HFFc6 (cell line): ENCODE data around the gene ACSS1. TPM values are rescaled to one million over a fixed set of nuclear protein-coding genes. Genes with fewer than 3 reads are reported as not detected.

ENCODE experiments used
- DNase-seq: peaks from one replicate; pipeline ENCODE4 v3.0.0-alpha.2; 2018
- H3K27ac Mint-ChIP-seq: 2 replicates; pipeline ENCODE4 v1.8.0; 2020; ENCODE audit warnings: mild to moderate bottlenecking, mixed read lengths
- H3K27me3 Mint-ChIP-seq: 2 replicates; pipeline ENCODE4 v1.8.0; 2021; ENCODE audit warnings: mild to moderate bottlenecking, moderate library complexity, mixed read lengths; ENCODE audit not compliant: insufficient read depth
- H3K36me3 Mint-ChIP-seq: 2 replicates; pipeline ENCODE4 v1.8.0; 2021; ENCODE audit warnings: low read depth, mixed read lengths
- H3K4me1 Mint-ChIP-seq: 2 replicates; pipeline ENCODE4 v1.8.0; 2020; ENCODE audit warnings: low read depth, mixed read lengths
- H3K4me3 Mint-ChIP-seq: 2 replicates; pipeline ENCODE4 v1.8.0; 2020; ENCODE audit warnings: mild to moderate bottlenecking, moderate library complexity, mixed read lengths
- H3K9me3 Mint-ChIP-seq: 2 replicates; pipeline ENCODE4 v1.8.0; 2020; ENCODE audit warnings: mild to moderate bottlenecking, mixed read lengths
- CTCF ChIP-seq: fragments of 200-600 bp; sonication (generic); IDR thresholded peaks from 2 replicates; pipeline ENCODE4 v1.5.0; 2021; ENCODE audit warnings: antibody characterized with exemption, mild to moderate bottlenecking
- total RNA-seq, 6 experiments: library from RNA; stranded (reverse); fragmentation: NEBNext Ultra II Directional; extraction: Animal tissue kit (Norgen Biotek cat#: 25700); gene quantifications; 2 replicates in 1 of 6; 3 replicates in 5 of 6; pipeline ENCODE4 v1.2.3, GENCODE V29; 2021

The ACSS1 gene
- total RNA-seq, 6 experiments from 2014 or later: 0.80 to 1.4 (median 1.2) TPM

- H3K27me3 Mint-ChIP-seq: peaks cover 58% of the 10 kb centered on the region
- no peaks in the 10 kb centered on the region for H3K9me3 Mint-ChIP-seq
- no peak overlapping the region for H3K4me3 Mint-ChIP-seq
- DNase-seq: no peak
- H3K36me3 Mint-ChIP-seq: no peaks in the 10 kb centered on the region
- no peak for TF ChIP-seq CTCF
- no peaks in the 10 kb centered on the region for H3K4me1 Mint-ChIP-seq
- H3K27ac Mint-ChIP-seq: no peak overlapping the region
These were observed 32.8 kb upstream of the ACSS1 start for GRCh38 chr20:25090492-25091429.

GRCh38 chr20:25089662-25090061 lies 31.7 kb upstream of the ACSS1 start:
- Mint-ChIP-seq H3K9me3 (no peaks in the 10 kb centered on the region), H3K4me1 (no peaks in the 10 kb centered on the region), H3K27me3 (peaks cover 66% of the 10 kb centered on the region), H3K27ac (no peak overlapping the region), H3K4me3 (no peak overlapping the region), H3K36me3 (no peaks in the 10 kb centered on the region)
- no peak for TF ChIP-seq CTCF
- no peak for DNase-seq

- DNase-seq: no peak
- H3K9me3 Mint-ChIP-seq: no peaks in the 10 kb centered on the region
- H3K36me3 Mint-ChIP-seq: no peaks in the 10 kb centered on the region
- H3K4me3 Mint-ChIP-seq: no peak overlapping the region
- no peak for TF ChIP-seq CTCF
- no peak overlapping the region for H3K27ac Mint-ChIP-seq
- peaks cover 65% of the 10 kb centered on the region for H3K27me3 Mint-ChIP-seq
- H3K4me1 Mint-ChIP-seq: no peaks in the 10 kb centered on the region
These were observed 31.2 kb upstream of the ACSS1 start for GRCh38 chr20:25089096-25089495.

- H3K27me3 Mint-ChIP-seq: peaks cover 69% of the 10 kb centered on the region
- no peak overlapping the region for H3K27ac Mint-ChIP-seq
- no peaks in the 10 kb centered on the region for H3K36me3 Mint-ChIP-seq
- no peak overlapping the region for H3K4me3 Mint-ChIP-seq
- TF ChIP-seq CTCF: no peak
- no peaks in the 10 kb centered on the region for H3K9me3 Mint-ChIP-seq
- DNase-seq: no peak
- H3K4me1 Mint-ChIP-seq: 0 out of 2 replicates have a peak, but pooled peaks cover 5% of the 10 kb centered on the region
These were observed 30.3 kb upstream of the ACSS1 start for GRCh38 chr20:25088267-25088666.

GRCh38 chr20:25087186-25087929 lies 29.4 kb upstream of the ACSS1 start:
- Mint-ChIP-seq H3K27ac (no peak overlapping the region), H3K9me3 (no peaks in the 10 kb centered on the region), H3K4me1 (0 out of 2 replicates have a peak, but pooled peaks cover 5% of the 10 kb centered on the region), H3K27me3 (peaks cover 70% of the 10 kb centered on the region), H3K36me3 (no peaks in the 10 kb centered on the region), H3K4me3 (no peak overlapping the region)
- DNase-seq: no peak
- no peak for TF ChIP-seq CTCF
